Body of pancreas (tissue), 4 donors: ENCODE data around the gene IRGQ. TPM values are rescaled to one million over a fixed set of nuclear protein-coding genes. Genes with fewer than 3 reads are reported as not detected.
"Not testable (repeated sequence)": the region's sequence is repeated elsewhere in the genome, so short reads cannot be mapped to it uniquely, and the experiment has no call there.

Experiments
- ATAC-seq: fragments of 150-250 bp; one replicate; pipeline ENCODE4 v1.9.1; 2016
- DNase-seq, 4 donors: peaks; one replicate each; pipeline ENCODE4 v3.0.0-alpha.2; 2019
- H3K27ac ChIP-seq, 4 donors: fragments of 200-600 bp; sonication (generic); 1 replicate in 3 of 4; 2 replicates in 1 of 4; pipeline versions ENCODE4 v1.5.1 to v1.6.1; 2016 to 2019; ENCODE audit warnings: mild to moderate bottlenecking in 1 of 4, mixed read lengths in 1 of 4, moderate library complexity in 1 of 4
- H3K27me3 ChIP-seq, 2 donors: fragments of 200-600 bp; sonication (generic); one replicate each; pipeline ENCODE4 v1.6.0; 2016; ENCODE audit warnings: mild to moderate bottlenecking in 1 of 2
- H3K36me3 ChIP-seq, 2 donors: fragments of 200-600 bp; sonication (generic); replicated peaks in 1 of 2; 2 replicates each; pipeline ENCODE4 v1.5.1; 2016; ENCODE audit warnings: low read depth in 2 of 2; ENCODE audit not compliant: insufficient read depth in 1 of 2
- H3K4me1 ChIP-seq: fragments of 200-600 bp; sonication (generic); one replicate; pipeline ENCODE4 v1.6.0; 2016
- H3K4me3 ChIP-seq, 2 donors: fragments of 200-600 bp; sonication (generic); 1 replicate in 1 of 2; 2 replicates in 1 of 2; pipeline ENCODE4 v1.5.1; 2016 to 2019
- H3K9me3 ChIP-seq, 3 donors: fragments of 200-600 bp; sonication (generic); 1 replicate in 2 of 3; 2 replicates in 1 of 3; pipeline ENCODE4 v1.5.1; 2016
- POLR2A ChIP-seq, 3 donors: fragments of 450-650 bp; IDR thresholded peaks; one replicate each; pipeline ENCODE4 v1.6.1; 2016; ENCODE audit warnings: antibody characterized with exemption in 3 of 3, mild to moderate bottlenecking in 2 of 3
- WGBS, 2 donors: methylation state at CpG; one replicate each; pipeline ENCODE4 v1.1.5; 2017; 5-methylcytosine and 5-hydroxymethylcytosine counted together
- intact Hi-C: fragments of 100-400 bp; cut with DNase I; formaldehyde crosslinking; loops from one replicate; pipeline ENCODE4 v1.15.1; 2023
- total RNA-seq, 2 donors: library from RNA; depleted of rRNA; stranded (reverse); fragments of >200 nt; gene quantifications; one replicate each; pipeline ENCODE4 v1.1.0, GENCODE V29; 2016
- TF ChIP-seq, protein P1 (sequence below), 7 experiments: fragments of 450-650 bp in 4 of 7; fragments of 200-600 bp in 3 of 7; sonication (generic) in 3 of 7; IDR thresholded peaks; one replicate each; pipeline ENCODE4 v1.5.1; 2016 to 2019; ENCODE audit warnings: antibody characterized with exemption in 7 of 7

IRGQ gene
- total RNA-seq, 2 donors from 2014 or later, result 9.1 to 20.1 TPM

DNA sequence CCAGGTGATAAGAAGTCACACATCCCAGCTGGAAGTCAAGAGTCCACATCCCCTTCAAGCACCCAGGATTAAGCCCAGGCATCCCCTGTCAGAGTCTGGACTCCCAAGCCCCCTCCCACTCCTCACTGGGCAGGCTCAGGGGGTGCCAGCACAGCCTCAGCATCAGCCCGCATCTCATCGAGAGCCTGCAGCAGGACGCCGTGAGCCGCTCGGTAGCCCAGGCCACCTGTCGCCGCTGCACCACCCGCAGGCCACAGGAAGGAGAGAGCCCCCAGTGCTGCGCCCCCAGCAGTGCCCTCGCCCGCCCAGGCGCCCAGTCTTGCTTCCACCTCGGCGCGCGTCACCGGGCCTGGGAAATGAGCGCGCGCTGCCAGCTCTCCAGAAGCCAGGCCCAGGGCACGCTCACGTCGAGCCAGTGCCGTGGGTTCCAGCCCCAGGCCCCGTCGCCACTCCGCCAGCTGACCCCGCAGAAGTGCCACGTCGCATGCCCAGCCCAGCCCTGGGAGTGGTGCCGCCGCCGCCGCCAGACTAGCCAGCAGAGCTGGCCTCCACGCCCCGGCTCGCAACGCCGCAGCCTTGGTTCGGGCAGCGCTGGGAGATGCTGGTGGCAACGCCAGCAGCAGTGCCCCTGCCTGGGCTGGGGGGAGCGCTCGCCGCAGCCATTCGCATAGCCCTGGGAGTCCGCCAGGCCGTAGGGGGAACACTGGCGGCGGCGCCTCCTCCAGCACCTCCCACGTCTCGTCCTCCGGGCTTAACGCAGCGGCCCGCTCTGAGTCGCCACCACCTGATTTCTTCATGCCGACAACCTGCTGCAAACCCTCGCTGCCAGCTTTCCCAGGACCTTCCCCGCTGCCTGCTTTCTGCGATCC lies 3.8 kb downstream of the IRGQ start:
- ATAC-seq, result no peak
- Histone ChIP-seq H3K4me1 (peaks cover 23% of the 10 kb centered on the region), H3K9me3 (no peaks in the 10 kb centered on the region), H3K4me3 (no peak overlapping the region), H3K36me3 (peaks cover 0 to 5% of the 10 kb centered on the region in 2 donors), H3K27me3 (no peaks in the 10 kb centered on the region), H3K27ac (no peak overlapping the region)
- TF ChIP-seq, protein P1, sequence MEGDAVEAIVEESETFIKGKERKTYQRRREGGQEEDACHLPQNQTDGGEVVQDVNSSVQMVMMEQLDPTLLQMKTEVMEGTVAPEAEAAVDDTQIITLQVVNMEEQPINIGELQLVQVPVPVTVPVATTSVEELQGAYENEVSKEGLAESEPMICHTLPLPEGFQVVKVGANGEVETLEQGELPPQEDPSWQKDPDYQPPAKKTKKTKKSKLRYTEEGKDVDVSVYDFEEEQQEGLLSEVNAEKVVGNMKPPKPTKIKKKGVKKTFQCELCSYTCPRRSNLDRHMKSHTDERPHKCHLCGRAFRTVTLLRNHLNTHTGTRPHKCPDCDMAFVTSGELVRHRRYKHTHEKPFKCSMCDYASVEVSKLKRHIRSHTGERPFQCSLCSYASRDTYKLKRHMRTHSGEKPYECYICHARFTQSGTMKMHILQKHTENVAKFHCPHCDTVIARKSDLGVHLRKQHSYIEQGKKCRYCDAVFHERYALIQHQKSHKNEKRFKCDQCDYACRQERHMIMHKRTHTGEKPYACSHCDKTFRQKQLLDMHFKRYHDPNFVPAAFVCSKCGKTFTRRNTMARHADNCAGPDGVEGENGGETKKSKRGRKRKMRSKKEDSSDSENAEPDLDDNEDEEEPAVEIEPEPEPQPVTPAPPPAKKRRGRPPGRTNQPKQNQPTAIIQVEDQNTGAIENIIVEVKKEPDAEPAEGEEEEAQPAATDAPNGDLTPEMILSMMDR (IDR thresholded peaks at IDR 0.05), result no peak
- TF ChIP-seq POLR2A (IDR thresholded peaks at IDR 0.05), result no peak
- intact Hi-C loops, result no loop called here
- no peak for DNase-seq
- 94 to 98% methylated on average over 15 to 55 of the region's 63 CpGs for WGBS, 2 donors

DNA sequence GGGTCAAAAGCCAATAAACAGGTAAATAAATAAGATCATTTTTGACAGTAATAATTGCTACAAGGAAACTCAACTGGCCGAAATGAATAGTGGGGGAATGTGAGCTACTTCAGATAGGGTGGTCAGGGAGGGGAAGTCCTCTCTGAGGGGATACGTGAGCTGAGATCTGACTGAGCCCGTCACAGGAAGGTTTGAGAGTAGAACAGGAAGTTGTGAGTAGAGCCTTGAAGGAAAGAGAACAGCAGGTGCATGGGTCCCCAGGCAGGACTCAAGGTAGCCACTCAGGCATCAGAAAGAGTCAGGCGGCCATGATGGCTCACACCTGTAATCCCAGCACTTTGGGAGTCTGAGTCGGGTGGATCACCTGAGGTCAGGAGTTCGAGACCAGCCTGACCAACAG lies 6.3 kb downstream of the IRGQ start:
- peaks cover 12% of the 10 kb centered on the region for H3K4me1 ChIP-seq
- DNase-seq (no peak), ATAC-seq (no peak)
- H3K27me3 ChIP-seq, result no peaks in the 10 kb centered on the region
- H3K27ac ChIP-seq, result no peak overlapping the region
- peaks cover 0 to 5% of the 10 kb centered on the region in 2 donors for H3K36me3 ChIP-seq
- intact Hi-C loops, result no loop called here
- TF ChIP-seq, protein P1 (IDR thresholded peaks at IDR 0.05), result no peak
- no peak for TF ChIP-seq POLR2A (IDR thresholded peaks at IDR 0.05)
- H3K9me3 ChIP-seq, result no peaks in the 10 kb centered on the region
- 72 to 92% methylated on average over 6 of the region's 6 CpGs for WGBS, 2 donors
- no peak overlapping the region for H3K4me3 ChIP-seq

DNA sequence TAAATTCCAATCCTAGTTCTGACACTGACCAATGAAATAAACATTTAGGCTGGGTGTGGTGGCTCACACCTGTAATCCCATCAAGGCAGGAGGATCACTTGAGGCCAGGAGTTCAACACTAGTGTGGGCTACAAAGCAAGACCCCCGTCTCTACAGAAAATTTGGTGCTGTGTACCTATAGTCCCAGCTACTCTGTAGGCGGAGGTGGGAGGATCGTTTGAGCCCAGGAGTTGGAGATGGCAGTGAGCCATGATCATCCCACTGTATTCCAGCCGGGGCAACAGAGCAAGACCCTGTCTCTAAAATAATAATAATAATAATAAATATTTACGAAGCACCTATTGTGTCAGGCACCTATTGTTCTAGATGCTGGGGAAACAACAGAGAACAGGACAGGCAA lies 6.7 kb downstream of the IRGQ start:
- TF ChIP-seq, protein P1 (IDR thresholded peaks at IDR 0.05), result no peak
- TF ChIP-seq POLR2A (IDR thresholded peaks at IDR 0.05), result no peak
- Histone ChIP-seq H3K27ac (no peak overlapping the region), H3K27me3 (no peaks in the 10 kb centered on the region), H3K4me1 (peaks cover 12% of the 10 kb centered on the region), H3K9me3 (no peaks in the 10 kb centered on the region), H3K4me3 (no peak overlapping the region), H3K36me3 (peaks cover 0 to 5% of the 10 kb centered on the region in 2 donors)
- DNase-seq (no peak), ATAC-seq (no peak)
- 88 to 89% methylated on average over 5 of the region's 5 CpGs for WGBS, 2 donors
- intact Hi-C loops, result no loop called here

DNA sequence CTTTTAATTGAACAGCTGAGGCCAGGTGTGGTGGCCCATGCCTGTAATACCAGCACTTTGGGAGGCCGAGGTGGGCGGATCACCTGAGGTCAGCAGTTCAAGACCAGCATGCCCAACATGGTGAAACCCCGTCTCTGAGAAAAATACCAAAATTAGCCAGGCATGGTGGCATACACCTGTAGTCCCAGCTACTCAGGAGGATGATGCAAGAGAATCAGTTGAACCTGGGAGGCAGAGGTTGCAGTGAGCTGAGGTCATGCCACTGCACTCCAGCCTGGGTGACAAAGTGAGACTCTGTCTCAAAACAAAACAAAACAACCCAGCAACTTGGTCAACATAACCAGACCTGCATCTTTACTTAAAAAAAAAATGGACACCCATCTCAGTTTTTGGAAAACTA lies 8.9 kb downstream of the IRGQ start:
- H3K4me3 ChIP-seq, H3K9me3 ChIP-seq, ATAC-seq, H3K27ac ChIP-seq, H3K27me3 ChIP-seq, DNase-seq, H3K36me3 ChIP-seq, H3K4me1 ChIP-seq, intact Hi-C loops: not testable (repeated sequence)
- WGBS, 2 donors, result 84 to 95% methylated on average over 2 to 3 of the region's 3 CpGs

DNA sequence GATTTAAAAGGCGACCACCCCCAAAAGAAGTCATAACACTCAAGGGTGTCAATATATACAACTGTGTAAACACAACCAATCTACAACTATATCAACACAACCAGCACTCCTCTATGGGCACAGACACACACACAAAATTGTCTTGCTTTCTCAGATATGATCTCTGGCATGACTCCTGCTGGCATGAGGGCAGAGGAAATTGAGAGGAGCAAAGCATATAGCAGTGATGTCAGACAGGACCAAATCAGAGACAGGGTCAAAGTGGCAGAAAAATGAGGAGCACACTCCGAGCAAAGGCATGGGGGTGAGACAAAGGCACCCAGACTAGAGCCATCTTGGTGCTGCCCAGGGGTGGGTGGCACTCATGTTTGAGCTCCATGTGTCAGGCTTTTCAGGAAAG lies 9.6 kb downstream of the IRGQ start:
- ATAC-seq (no peak), DNase-seq (no peak)
- Histone ChIP-seq H3K4me1 (peaks cover 7% of the 10 kb centered on the region), H3K27me3 (no peaks in the 10 kb centered on the region), H3K4me3 (no peak overlapping the region), H3K36me3 (no peaks in the 10 kb centered on the region), H3K27ac (no peak overlapping the region), H3K9me3 (no peaks in the 10 kb centered on the region)
- intact Hi-C loops, result no loop called here
- 67 to 68% methylated on average over 2 of the region's 2 CpGs for WGBS, 2 donors
- TF ChIP-seq, protein P1 (IDR thresholded peaks at IDR 0.05), result no peak
- no peak for TF ChIP-seq POLR2A (IDR thresholded peaks at IDR 0.05)
